Measurements from ENCODE around the gene CHMP2A. TPM values are rescaled to one million over a fixed set of nuclear protein-coding genes. Genes with fewer than 3 reads are reported as not detected.

The CHMP2A gene
- polyA plus RNA-seq, 1 of the 3 experiments (the other 2 are of a cell fraction), result 381 TPM

GRCh38 chr19:58513694-58514563, 41.0 kb downstream of the CHMP2A start (continued):
- peak; percentile 43; the same call in 1 of the 2 replicates for TF ChIP-seq RCOR1 (IDR thresholded peaks at IDR 0.05; ENCODE audit: low read length)
- no peak for TF ChIP-seq RFX5 (IDR thresholded peaks at IDR 0.05; ENCODE audit: low read length)
- TF ChIP-seq RXRA (IDR thresholded peaks at IDR 0.05; ENCODE audit: borderline replicate concordance, low read depth), result no peak

- Histone ChIP-seq H3K79me2 (ENCODE audit: insufficient read depth) (peaks cover 46% of the 10 kb centered on the region), H3K4me2 (no peak overlapping the region), H3K27ac (ENCODE audit: low read depth in 2 of 2, low read length in 1 of 2) (peak overlapping the region in 1 of 2 experiments; percentile 41; a peak in 2 of 4 replicates), H3K9ac (peak overlapping the region; percentile 32; the same call in 1 of the 2 replicates), H3K9me3 (no peaks in the 10 kb centered on the region), H3K36me3 (replicated peaks in 1 of 2; ENCODE audit: control insufficient read depth in 1 of 2, insufficient read depth in 2 of 2, low read length in 1 of 2) (peaks cover 9 to 28% of the 10 kb centered on the region in 2 experiments), H2AFZ (ENCODE audit: low read depth) (no peak overlapping the region), H4K20me1 (ENCODE audit: insufficient read depth) (no peaks in the 10 kb centered on the region; the same call in 1 of the 2 replicates), H3K9me2 (no peaks in the 10 kb centered on the region), H3K27me3 (ENCODE audit: insufficient read depth) (no peaks in the 10 kb centered on the region), H3K4me1 (ENCODE audit: control insufficient read depth in 1 of 2, insufficient read depth in 2 of 2, low read depth in 1 of 2, low read length in 1 of 2) (peaks cover 0 to 28% of the 10 kb centered on the region in 2 experiments; a peak in 1 of 4 replicates), H3F3A (replicated peaks; ENCODE audit: insufficient read depth) (peaks cover 4% of the 10 kb centered on the region), H3K4me3 (ENCODE audit: low read depth in 2 of 2, low read length in 1 of 2) (no peak overlapping the region)
- 90% methylated on average over 8 of the region's 10 CpGs for WGBS (ENCODE audit: low lambda C conversion rate)
- POLR2A ChIA-PET, result interaction anchor here (1.2 to 1.9 kb wide), 4 partner anchors 30 to 46 kb away, joined by 3 to 10 read pairs (median 5); partner anchors contain the start of genes CHMP2A and TRIM28
- no peak for TF ChIP-seq MAX (IDR thresholded peaks at IDR 0.05; ENCODE audit: low read depth)
- peak; percentile 26; the same call in 1 of the 2 replicates for TF ChIP-seq POLR2AphosphoS5 (IDR thresholded peaks at IDR 0.05; ENCODE audit: low read depth, low read length)
- CTCF ChIA-PET, result interaction anchor here (0.7 to 2.4 kb wide), 8 partner anchors 10 to 1150 kb away, joined by 3 to 23 read pairs (median 4); partner anchors contain the start of genes CHMP2A, TRAPPC2B, TRIM28 and ZNF547
- no peak for DNase-seq
Measured at GRCh38 chr19:58513213-58513693, 41.7 kb downstream of the CHMP2A start.

- H3K4me1 ChIP-seq (ENCODE audit: control insufficient read depth in 1 of 2, insufficient read depth in 2 of 2, low read depth in 1 of 2, low read length in 1 of 2), result peaks cover 0 to 15% of the 10 kb centered on the region in 2 experiments; a peak in 1 of 4 replicates
- H3K36me3 ChIP-seq (replicated peaks in 1 of 2; ENCODE audit: control insufficient read depth in 1 of 2, insufficient read depth in 2 of 2, low read length in 1 of 2), result peaks cover 9 to 19% of the 10 kb centered on the region in 2 experiments
- peaks cover 4% of the 10 kb centered on the region for H3F3A ChIP-seq (replicated peaks; ENCODE audit: insufficient read depth)
- no peak within 1 kb of the TSS for H3K9ac ChIP-seq
- no peak within 1 kb of the TSS for H3K4me3 ChIP-seq (ENCODE audit: low read depth in 2 of 2, low read length in 1 of 2)
- CTCF ChIA-PET, result interaction anchor here (6.9 kb wide), 1 partner anchor 7 kb away, joined by 30 read pairs; the partner anchor contains the start of gene ZBTB45
- no peak within 1 kb of the TSS for H3K4me2 ChIP-seq
- H4K20me1 ChIP-seq (ENCODE audit: insufficient read depth), result no peaks in the 10 kb centered on the region
- POLR2A ChIA-PET, result interaction anchor here (1.2 kb wide), 1 partner anchor 8 kb away, joined by 3 read pairs; the partner anchor contains the start of gene ZBTB45
- H3K79me2 ChIP-seq (ENCODE audit: insufficient read depth), result peaks cover 31% of the 10 kb centered on the region
- H3K27ac ChIP-seq (ENCODE audit: low read depth in 2 of 2, low read length in 1 of 2), result no peak within 1 kb of the TSS
- TF ChIP-seq GATA2 (CRISPR knock-in tag; IDR thresholded peaks at IDR 0.05), result no peak
- no peak for TF ChIP-seq EZH2phosphoT487 (IDR thresholded peaks at IDR 0.05; ENCODE audit: borderline replicate concordance, low read depth)
- H3K9me2 ChIP-seq, result no peaks in the 10 kb centered on the region
- WGBS (ENCODE audit: low lambda C conversion rate), result 76% methylated on average over 2 of the region's 25 CpGs
- no peaks in the 10 kb centered on the region for H3K9me3 ChIP-seq
- no peak for DNase-seq
- no peak within 1 kb of the TSS for H2AFZ ChIP-seq (ENCODE audit: low read depth)
- H3K27me3 ChIP-seq (ENCODE audit: insufficient read depth), result no peaks in the 10 kb centered on the region
Measured at GRCh38 chr19:58511353-58512208, 43.3 kb downstream of the CHMP2A start, which contains the start of gene SLC27A5. Gene SLC27A5 (minus strand): TSS chr19:58511992. CDS start chr19:58511955, 37 bp downstream.

All from SK-N-SH (cell line).